RWPE1 (cell line): ENCODE results near the gene LPO.

Source experiments
- CTCF ChIA-PET: fragments of 350-600 bp; sonication (Branson Sonifier 250); formaldehyde crosslinking; extraction: SDS; loops from one replicate; lab custom pipeline; 2021; lab: Yijun Ruan, JAX
- POLR2A ChIA-PET: fragments of 400-600 bp; formaldehyde crosslinking; extraction: SDS; loops from one replicate; lab custom pipeline; 2020; ENCODE audit warnings: antibody characterized with exemption; ENCODE audit not compliant: low non-redundant PET; lab: Yijun Ruan, JAX
- DNase-seq: peaks from one replicate; pipeline ENCODE4 v3.0.0; 2012; ENCODE audit warnings: low spot score
- H3K27ac ChIP-seq: fragments of 450-650 bp; 2 replicates; pipeline ENCODE4 v1.5.1; 2017
- CTCF ChIP-seq: fragments of 450-650 bp; conservative IDR thresholded peaks from 2 replicates; pipeline ENCODE4 v1.5.1; 2017; ENCODE audit warnings: low read depth, mild to moderate bottlenecking

The LPO gene

GRCh38 chr17:58313815-58314705 is 75.7 kb downstream of the LPO start:
- no peak for TF ChIP-seq CTCF
- CTCF ChIA-PET, result interaction anchor here (0.6 to 0.8 kb wide), 2 partner anchors 21 to 133 kb away, joined by 3 read pairs; no protein-coding TSS in a partner anchor
- no peak overlapping the region for H3K27ac ChIP-seq
- DNase-seq, result no peak
- POLR2A ChIA-PET, result no interaction called here

DNA sequence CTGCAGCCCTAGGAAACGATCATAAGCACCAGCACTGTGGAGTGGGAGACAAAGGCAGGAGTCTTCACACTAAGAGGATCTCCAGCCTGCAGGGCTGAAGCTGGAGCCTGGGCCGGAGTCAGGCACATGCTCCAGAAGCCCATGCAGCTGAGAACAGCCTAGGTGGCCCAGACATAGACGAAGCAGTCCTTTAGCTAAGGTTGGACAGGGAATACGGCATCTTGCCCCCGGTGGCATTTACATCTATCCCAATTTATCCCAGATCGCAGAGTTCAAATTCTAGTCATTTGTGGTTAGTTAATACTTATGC is 76.3 kb downstream of the LPO start:
- ChIA-PET POLR2A (no interaction called here), CTCF (interaction anchor here (0.8 kb wide), 1 partner anchor 133 kb away, joined by 3 read pairs; no protein-coding TSS in a partner anchor)
- no peak for TF ChIP-seq CTCF
- DNase-seq, result no peak
- no peak overlapping the region for H3K27ac ChIP-seq

- POLR2A ChIA-PET, result no interaction called here
- no peak for DNase-seq
- no peak overlapping the region for H3K27ac ChIP-seq
- CTCF ChIA-PET, result interaction anchor here (0.8 kb wide), 1 partner anchor 132 kb away, joined by 3 read pairs; no protein-coding TSS in a partner anchor
- TF ChIP-seq CTCF, result no peak
These were observed 76.9 kb downstream of the LPO start for GRCh38 chr17:58315281-58315711.

DNA sequence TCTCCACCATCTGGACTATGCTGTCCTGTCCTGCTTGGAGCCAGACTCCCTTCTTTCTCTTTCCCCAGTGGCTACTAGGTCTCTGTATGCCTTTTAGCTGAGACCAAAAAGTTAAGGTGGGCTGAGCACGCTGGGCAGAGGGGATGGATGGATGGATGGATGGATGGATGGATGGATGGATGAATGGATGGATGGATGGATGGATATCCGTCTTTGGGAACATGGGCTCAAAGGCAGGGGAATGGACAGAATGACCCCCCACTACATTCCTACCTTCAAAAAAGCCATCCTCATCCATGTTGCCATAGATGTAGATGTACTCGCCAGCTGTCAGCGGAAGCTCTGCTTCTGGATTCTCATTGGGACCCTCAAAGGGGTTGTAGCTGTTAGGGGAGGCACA is 77.4 kb downstream of the LPO start:
- no peak overlapping the region for H3K27ac ChIP-seq
- no peak for DNase-seq
- TF ChIP-seq CTCF, result no peak
- ChIA-PET POLR2A (no interaction called here), CTCF (no interaction called here)

DNA sequence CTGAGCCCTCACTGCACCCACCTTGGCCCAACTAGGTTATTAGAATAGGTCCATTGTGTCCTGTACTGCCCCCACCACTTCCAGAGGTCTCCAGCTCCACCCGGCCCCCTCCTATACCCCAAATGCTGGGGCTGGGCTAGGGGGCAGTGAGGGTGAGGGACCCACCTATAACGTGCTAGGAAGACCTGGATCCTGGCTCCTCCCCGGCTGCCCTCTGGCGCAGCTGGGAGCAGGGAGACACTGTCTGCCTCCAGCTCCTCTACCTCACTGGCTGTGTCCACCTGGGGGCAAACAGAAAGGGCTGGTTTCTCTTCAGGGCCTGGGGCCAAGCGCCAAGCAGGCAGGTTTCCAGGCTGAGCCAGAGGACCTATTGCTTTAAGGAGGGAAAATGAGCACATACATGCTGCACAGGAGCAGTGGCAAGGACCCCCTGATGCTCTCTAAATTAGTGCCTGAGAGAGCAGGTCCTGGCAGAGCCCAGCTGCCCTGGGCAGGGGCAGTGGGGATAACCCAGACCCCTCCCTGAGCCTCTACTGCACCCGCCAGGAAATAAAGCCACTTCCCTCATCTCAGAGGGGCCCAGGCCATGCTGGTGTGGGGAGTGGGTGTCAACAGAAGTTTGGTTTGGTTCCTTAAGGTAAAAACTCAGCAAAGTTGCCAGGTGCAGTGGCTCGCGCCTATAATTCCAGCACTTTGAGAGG is 78.0 kb downstream of the LPO start:
- TF ChIP-seq CTCF, result no peak
- POLR2A ChIA-PET, result no interaction called here
- H3K27ac ChIP-seq, result no peak overlapping the region
- CTCF ChIA-PET, result interaction anchor here (0.6 to 1.6 kb wide), 8 partner anchors 12 to 329 kb away, joined by 3 to 37 read pairs (median 4); partner anchors contain the start of gene RNF43
- DNase-seq, result no peak

GRCh38 chr17:58317421-58318064 is 79.2 kb downstream of the LPO start:
- TF ChIP-seq CTCF, result peak; percentile 75
- DNase-seq, result peak; percentile 75
- ChIA-PET POLR2A (no interaction called here), CTCF (interaction anchor here (0.5 to 1.6 kb wide), 26 partner anchors 8 to 733 kb away, joined by 3 to 37 read pairs (median 4); partner anchors contain the start of genes RNF43, SUPT4H1 and TSPOAP1)
- H3K27ac ChIP-seq, result no peak overlapping the region
